Vagina (tissue), 2 donors: ENCODE measurements around the gene CRELD1. TPM values are rescaled to one million over a fixed set of nuclear protein-coding genes. Genes with fewer than 3 reads are reported as not detected.
A peak's percentile ranks its signal among the peaks of the same experiment; 100 is the strongest.

Source experiments
- DNase-seq, 2 donors: peaks; one replicate each; pipeline ENCODE4 v3.0.0-alpha.2; 2017; ENCODE audit errors: extremely low spot score in 2 of 2
- H3K27ac ChIP-seq: fragments of 200-600 bp; sonication (generic); one replicate; pipeline ENCODE4 v1.5.1; 2019
- H3K27me3 ChIP-seq: fragments of 200-600 bp; sonication (generic); one replicate; pipeline ENCODE4 v1.5.1; 2019
- H3K36me3 ChIP-seq, 2 donors: fragments of 200-600 bp; sonication (generic); one replicate each; pipeline ENCODE4 v1.5.1; 2017 to 2019
- H3K4me1 ChIP-seq: fragments of 200-600 bp; sonication (generic); one replicate; pipeline ENCODE4 v1.5.1; 2019
- H3K4me3 ChIP-seq, 2 donors: fragments of 200-600 bp; sonication (generic); 1 replicate in 1 of 2; 2 replicates in 1 of 2; pipeline ENCODE4 v1.5.1; 2016 to 2019
- H3K9me3 ChIP-seq: fragments of 200-600 bp; sonication (generic); one replicate; pipeline ENCODE4 v1.5.1; 2019
- POLR2A ChIP-seq, 2 donors: fragments of 450-650 bp; IDR thresholded peaks; one replicate each; pipeline ENCODE4 v1.6.1; 2017; ENCODE audit warnings: antibody characterized with exemption in 2 of 2, mild to moderate bottlenecking in 2 of 2, moderate library complexity in 2 of 2
- POLR2AphosphoS5 ChIP-seq, 2 donors: sonication (generic); formaldehyde crosslinking; IDR thresholded peaks; one replicate each; pipeline ENCODE4 v1.9.0; 2017; ENCODE audit warnings: antibody characterized with exemption in 2 of 2, mild to moderate bottlenecking in 2 of 2, low read depth in 1 of 2; ENCODE audit not compliant: insufficient read depth in 1 of 2
- intact Hi-C: fragments of 100-400 bp; cut with DNase I; formaldehyde crosslinking; loops from one replicate; pipeline ENCODE4 v1.15.1; 2023
- total RNA-seq: library from RNA; depleted of rRNA; stranded (reverse); fragments of >200 nt; gene quantifications from one replicate; pipeline ENCODE4 v1.2.3, GENCODE V29; 2016
- TF ChIP-seq, protein P1 (sequence below), 3 experiments: fragments of 450-650 bp in 2 of 3; fragments of 200-600 bp in 1 of 3; sonication (generic) in 1 of 3; IDR thresholded peaks; one replicate each; pipeline ENCODE4 v1.5.1; 2017 to 2019; ENCODE audit warnings: antibody characterized with exemption in 3 of 3, mild to moderate bottlenecking in 2 of 3, moderate library complexity in 2 of 3

CRELD1 gene, protein sequence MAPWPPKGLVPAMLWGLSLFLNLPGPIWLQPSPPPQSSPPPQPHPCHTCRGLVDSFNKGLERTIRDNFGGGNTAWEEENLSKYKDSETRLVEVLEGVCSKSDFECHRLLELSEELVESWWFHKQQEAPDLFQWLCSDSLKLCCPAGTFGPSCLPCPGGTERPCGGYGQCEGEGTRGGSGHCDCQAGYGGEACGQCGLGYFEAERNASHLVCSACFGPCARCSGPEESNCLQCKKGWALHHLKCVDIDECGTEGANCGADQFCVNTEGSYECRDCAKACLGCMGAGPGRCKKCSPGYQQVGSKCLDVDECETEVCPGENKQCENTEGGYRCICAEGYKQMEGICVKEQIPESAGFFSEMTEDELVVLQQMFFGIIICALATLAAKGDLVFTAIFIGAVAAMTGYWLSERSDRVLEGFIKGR
- total RNA-seq, result 27.0 TPM

DNA sequence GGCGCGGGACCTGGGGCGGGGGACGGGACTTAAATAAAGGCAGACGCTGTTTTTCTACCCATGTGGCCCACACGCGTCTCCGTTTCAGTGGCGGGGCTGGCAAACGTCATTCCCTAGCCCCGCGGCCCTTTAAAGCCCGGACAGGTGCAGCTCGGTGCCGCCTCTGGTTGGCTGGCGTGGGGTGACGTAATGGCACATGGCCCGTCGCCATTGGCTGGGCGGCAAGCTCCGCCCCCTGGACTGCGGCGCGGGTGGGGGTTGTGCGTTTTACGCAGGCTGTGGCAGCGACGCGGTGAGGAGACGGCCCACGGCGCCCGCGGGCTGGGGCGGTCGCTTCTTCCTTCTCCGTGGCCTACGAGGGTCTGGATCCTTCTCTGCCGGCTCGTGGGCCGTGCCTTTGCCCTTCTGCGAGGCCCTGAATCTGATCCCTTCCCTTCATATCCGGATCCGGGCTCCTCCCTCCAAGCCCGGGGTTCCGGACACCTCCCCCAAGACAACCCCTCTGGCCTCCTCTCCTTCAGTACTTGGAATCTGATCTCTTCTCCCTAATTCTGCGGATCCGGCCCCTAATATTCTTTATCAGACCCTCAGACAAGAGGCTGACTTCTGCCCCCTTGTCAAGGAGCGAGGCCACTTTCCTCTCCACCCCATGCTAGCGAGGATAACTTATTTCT lies at the start of gene CRELD1:
Gene CRELD1 (plus strand): TSS at position 274 of the 674 bp plus-strand sequence. CDS start 605 bp downstream, outside the sequence.
- TF ChIP-seq POLR2A (IDR thresholded peaks at IDR 0.05), result peak in 1 of 2 donors; percentile 88
- peak; percentile 86 to 95 for TF ChIP-seq POLR2AphosphoS5 (IDR thresholded peaks at IDR 0.05; ENCODE audit: insufficient read depth in 1 of 2, low read depth in 1 of 2)
- TF ChIP-seq, protein P1, sequence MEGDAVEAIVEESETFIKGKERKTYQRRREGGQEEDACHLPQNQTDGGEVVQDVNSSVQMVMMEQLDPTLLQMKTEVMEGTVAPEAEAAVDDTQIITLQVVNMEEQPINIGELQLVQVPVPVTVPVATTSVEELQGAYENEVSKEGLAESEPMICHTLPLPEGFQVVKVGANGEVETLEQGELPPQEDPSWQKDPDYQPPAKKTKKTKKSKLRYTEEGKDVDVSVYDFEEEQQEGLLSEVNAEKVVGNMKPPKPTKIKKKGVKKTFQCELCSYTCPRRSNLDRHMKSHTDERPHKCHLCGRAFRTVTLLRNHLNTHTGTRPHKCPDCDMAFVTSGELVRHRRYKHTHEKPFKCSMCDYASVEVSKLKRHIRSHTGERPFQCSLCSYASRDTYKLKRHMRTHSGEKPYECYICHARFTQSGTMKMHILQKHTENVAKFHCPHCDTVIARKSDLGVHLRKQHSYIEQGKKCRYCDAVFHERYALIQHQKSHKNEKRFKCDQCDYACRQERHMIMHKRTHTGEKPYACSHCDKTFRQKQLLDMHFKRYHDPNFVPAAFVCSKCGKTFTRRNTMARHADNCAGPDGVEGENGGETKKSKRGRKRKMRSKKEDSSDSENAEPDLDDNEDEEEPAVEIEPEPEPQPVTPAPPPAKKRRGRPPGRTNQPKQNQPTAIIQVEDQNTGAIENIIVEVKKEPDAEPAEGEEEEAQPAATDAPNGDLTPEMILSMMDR (IDR thresholded peaks at IDR 0.05), result no peak
- Histone ChIP-seq H3K4me1 (peaks cover 43% of the 10 kb centered on the region), H3K4me3 (peak within 1 kb of the TSS; percentile 75 to 89), H3K9me3 (no peaks in the 10 kb centered on the region), H3K27me3 (no peaks in the 10 kb centered on the region), H3K36me3 (peaks cover 0 to 33% of the 10 kb centered on the region in 2 donors), H3K27ac (peak within 1 kb of the TSS; percentile 93)
- peak; percentile 97 to 98 for DNase-seq
- intact Hi-C loops, result loop anchor here (2.0 to 10.0 kb wide), 4 partner anchors 17 to 129 kb away; partner anchors contain the start of genes FANCD2, IL17RC and RPUSD3

DNA sequence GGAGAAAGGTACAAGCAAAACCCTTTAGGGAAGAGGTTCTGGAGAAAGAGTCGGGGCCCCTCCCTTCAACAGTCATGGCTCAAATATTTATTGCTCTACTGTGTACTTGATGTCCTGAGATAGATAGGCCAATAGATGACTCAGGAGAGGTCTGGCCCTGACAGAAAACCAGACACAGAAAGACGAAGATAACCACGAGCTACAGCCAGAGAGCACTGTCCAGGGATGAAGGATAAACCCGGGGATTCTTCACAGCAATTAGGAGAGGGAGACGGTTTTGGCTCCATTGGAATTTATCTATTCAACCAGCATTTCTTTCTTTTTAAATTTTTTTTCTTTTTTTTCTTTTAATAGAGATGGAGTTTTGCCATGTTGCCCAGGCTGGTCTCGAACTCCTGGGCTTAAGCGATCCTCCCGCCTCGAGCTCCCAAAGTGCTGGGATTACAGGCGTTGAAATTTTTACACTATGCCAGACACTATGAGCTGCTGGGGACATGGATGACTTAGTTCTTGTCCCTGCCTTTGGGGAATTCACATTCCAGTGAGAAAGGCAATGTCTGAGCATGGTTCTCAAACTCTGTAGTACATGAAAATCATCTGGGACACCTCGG lies 49.0 kb upstream of the CRELD1 start:
- no peaks in the 10 kb centered on the region for H3K9me3 ChIP-seq
- H3K4me3 ChIP-seq, result no peak overlapping the region
- no peak for DNase-seq
- H3K36me3 ChIP-seq, result no peaks in the 10 kb centered on the region
- peak overlapping the region; percentile 72 for H3K27ac ChIP-seq
- TF ChIP-seq POLR2AphosphoS5 (IDR thresholded peaks at IDR 0.05; ENCODE audit: insufficient read depth in 1 of 2, low read depth in 1 of 2), result peak in 1 of 2 donors; percentile 84
- no peak for TF ChIP-seq POLR2A (IDR thresholded peaks at IDR 0.05)
- TF ChIP-seq, protein P1 (IDR thresholded peaks at IDR 0.05), result no peak
- no peaks in the 10 kb centered on the region for H3K27me3 ChIP-seq
- intact Hi-C loops, result no loop called here
- H3K4me1 ChIP-seq, result peaks cover 30% of the 10 kb centered on the region

DNA sequence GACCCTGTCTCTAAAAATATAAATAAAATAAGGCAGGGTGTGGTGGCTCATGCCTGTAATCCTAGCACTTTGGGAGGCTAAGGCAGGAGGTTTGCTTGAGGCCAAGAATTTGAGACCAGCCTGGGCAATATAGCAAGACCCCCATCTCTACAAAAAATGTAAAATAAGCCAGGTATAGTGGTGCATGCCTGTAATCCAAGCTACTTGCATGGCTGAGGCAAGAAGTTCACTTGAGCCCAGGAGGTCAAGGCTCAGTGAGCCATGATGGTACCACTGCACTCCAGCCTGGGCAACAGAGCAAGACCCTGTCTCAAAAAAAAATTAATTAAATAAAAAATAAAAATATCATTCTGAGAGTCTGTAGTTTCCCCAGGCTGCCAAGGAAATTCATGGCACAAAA lies 47.3 kb upstream of the CRELD1 start:
- TF ChIP-seq, protein P1 (IDR thresholded peaks at IDR 0.05), result no peak
- no peak for TF ChIP-seq POLR2A (IDR thresholded peaks at IDR 0.05)
- TF ChIP-seq POLR2AphosphoS5 (IDR thresholded peaks at IDR 0.05; ENCODE audit: insufficient read depth in 1 of 2, low read depth in 1 of 2), result no peak
- Histone ChIP-seq H3K4me1 (peaks cover 31% of the 10 kb centered on the region), H3K27ac (no peak overlapping the region), H3K36me3 (no peaks in the 10 kb centered on the region), H3K4me3 (no peak overlapping the region), H3K27me3 (no peaks in the 10 kb centered on the region), H3K9me3 (no peaks in the 10 kb centered on the region)
- DNase-seq, result no peak
- intact Hi-C loops, result no loop called here

- no peak overlapping the region for H3K27ac ChIP-seq
- H3K9me3 ChIP-seq, result no peaks in the 10 kb centered on the region
- no peak for DNase-seq
- no peak overlapping the region for H3K4me3 ChIP-seq
- TF ChIP-seq POLR2A (IDR thresholded peaks at IDR 0.05) (no peak), POLR2AphosphoS5 (IDR thresholded peaks at IDR 0.05; ENCODE audit: insufficient read depth in 1 of 2, low read depth in 1 of 2) (no peak)
- TF ChIP-seq, protein P1 (IDR thresholded peaks at IDR 0.05), result no peak
- intact Hi-C loops, result no loop called here
- peaks cover 43% of the 10 kb centered on the region for H3K4me1 ChIP-seq
- no peaks in the 10 kb centered on the region for H3K27me3 ChIP-seq
- peaks cover 0 to 6% of the 10 kb centered on the region in 2 donors for H3K36me3 ChIP-seq
Observed at GRCh38 chr3:9887480-9887879, 46.2 kb upstream of the CRELD1 start.
